PFSK-1 (cell line): ENCODE data around the gene IER2.
A peak's percentile ranks its signal among the peaks of the same experiment; 100 is the strongest.

ENCODE experiments used
- FOXP2 ChIP-seq: optimal IDR thresholded peaks from 2 replicates; pipeline ENCODE3; 2011; ENCODE audit warnings: borderline replicate concordance, control low read depth, inconsistent platforms; ENCODE audit not compliant: insufficient read depth; ENCODE audit errors: extremely low read length, extremely low read depth
- POLR2AphosphoS5 ChIP-seq: IDR thresholded peaks from 2 replicates; pipeline ENCODE4 v1.6.1; 2012; ENCODE audit warnings: low read depth, mild to moderate bottlenecking, control low read depth, low read length, moderate library complexity
- SIN3A ChIP-seq: IDR thresholded peaks from 2 replicates; pipeline ENCODE4 v1.6.1; 2012; ENCODE audit warnings: mild to moderate bottlenecking, low read length, moderate library complexity, borderline replicate concordance; ENCODE audit not compliant: insufficient read depth
- TAF1 ChIP-seq: IDR thresholded peaks from 2 replicates; pipeline ENCODE4 v1.6.1; 2012; ENCODE audit warnings: low read length, control low read depth, borderline replicate concordance; ENCODE audit not compliant: insufficient read depth
- TF ChIP-seq, protein P1 (sequence below), 2 experiments: IDR thresholded peaks; 2 replicates each; pipeline versions ENCODE4 v1.6.1 to v1.8.0; 2011 to 2012; ENCODE audit warnings: low read depth in 2 of 2, low read length in 2 of 2, control low read depth in 1 of 2, inconsistent platforms in 1 of 2, mild to moderate bottlenecking in 1 of 2, moderate library complexity in 1 of 2; ENCODE audit not compliant: insufficient read depth in 1 of 2

IER2 gene

DNA sequence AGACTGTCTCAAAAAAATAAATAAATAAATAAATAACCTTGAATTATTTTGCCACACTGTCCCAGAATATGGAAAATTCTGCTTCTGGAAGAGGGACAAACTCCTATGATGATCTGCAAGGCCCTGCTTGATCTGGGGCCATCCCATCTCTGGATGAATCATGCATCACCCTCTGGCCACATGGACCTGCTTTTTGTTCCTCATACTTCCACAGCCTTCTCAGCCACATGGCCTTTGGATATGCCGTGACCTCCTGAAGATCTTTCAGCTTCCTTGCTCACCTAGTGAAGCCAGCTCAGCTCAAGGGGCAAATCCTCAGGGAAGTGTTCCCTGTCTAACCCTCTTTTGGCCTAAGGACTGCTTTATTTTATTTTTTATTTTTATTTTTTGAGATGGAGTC is 10.3 kb downstream of the IER2 start:
- TF ChIP-seq POLR2AphosphoS5 = no peak
- TF ChIP-seq SIN3A = no peak
- TF ChIP-seq TAF1 = no peak
- TF ChIP-seq, protein P1, sequence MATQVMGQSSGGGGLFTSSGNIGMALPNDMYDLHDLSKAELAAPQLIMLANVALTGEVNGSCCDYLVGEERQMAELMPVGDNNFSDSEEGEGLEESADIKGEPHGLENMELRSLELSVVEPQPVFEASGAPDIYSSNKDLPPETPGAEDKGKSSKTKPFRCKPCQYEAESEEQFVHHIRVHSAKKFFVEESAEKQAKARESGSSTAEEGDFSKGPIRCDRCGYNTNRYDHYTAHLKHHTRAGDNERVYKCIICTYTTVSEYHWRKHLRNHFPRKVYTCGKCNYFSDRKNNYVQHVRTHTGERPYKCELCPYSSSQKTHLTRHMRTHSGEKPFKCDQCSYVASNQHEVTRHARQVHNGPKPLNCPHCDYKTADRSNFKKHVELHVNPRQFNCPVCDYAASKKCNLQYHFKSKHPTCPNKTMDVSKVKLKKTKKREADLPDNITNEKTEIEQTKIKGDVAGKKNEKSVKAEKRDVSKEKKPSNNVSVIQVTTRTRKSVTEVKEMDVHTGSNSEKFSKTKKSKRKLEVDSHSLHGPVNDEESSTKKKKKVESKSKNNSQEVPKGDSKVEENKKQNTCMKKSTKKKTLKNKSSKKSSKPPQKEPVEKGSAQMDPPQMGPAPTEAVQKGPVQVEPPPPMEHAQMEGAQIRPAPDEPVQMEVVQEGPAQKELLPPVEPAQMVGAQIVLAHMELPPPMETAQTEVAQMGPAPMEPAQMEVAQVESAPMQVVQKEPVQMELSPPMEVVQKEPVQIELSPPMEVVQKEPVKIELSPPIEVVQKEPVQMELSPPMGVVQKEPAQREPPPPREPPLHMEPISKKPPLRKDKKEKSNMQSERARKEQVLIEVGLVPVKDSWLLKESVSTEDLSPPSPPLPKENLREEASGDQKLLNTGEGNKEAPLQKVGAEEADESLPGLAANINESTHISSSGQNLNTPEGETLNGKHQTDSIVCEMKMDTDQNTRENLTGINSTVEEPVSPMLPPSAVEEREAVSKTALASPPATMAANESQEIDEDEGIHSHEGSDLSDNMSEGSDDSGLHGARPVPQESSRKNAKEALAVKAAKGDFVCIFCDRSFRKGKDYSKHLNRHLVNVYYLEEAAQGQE (IDR thresholded peaks at IDR 0.05; ENCODE audit: insufficient read depth in 1 of 2, low read depth in 2 of 2, low read length in 2 of 2) = no peak
- no peak for TF ChIP-seq FOXP2

DNA sequence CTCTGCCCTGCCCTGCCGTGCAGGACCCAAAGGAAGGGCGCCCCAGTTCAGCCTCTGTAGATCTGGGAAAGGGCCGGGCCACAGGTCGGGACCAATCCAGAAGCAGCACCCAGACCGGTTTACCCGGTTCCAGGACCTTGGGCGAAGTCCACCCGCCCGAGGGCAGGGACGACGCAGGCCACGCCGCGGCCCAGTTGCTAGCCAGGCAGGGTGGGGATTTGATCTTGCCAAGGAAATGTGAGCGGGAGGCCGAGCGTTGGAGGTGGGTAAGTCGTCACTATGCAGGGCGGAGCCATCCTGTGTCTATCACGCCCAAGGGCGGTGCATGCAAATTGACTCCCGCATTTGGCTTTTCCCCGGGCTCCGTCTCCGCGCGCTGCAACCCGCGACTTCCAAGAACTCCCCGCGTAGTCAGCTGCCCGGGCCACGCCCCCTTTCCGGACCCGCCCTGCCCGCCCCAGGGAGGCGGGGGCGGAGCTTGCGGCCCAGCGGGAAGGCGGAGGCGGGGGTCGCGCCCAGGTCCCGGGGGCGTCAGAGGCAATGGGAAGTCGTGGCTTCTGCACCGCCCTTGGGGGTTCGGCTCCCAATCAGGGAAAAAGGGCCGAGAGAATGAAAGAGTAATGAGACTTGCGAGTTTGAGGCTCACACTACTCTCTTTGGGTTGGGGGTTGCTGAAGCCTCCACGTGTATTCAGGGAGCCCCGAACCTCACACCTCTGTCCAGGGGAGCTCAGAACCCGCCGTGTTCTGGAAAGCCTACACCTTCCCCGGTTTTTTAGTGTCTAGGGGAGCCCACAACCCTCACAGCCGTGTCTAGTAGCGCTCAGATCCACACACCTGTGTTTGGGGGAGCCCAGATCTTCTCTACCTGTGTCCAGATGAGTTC is 12.8 kb downstream of the IER2 start:
- no peak for TF ChIP-seq SIN3A
- peak; percentile 70 for TF ChIP-seq FOXP2
- TF ChIP-seq POLR2AphosphoS5 = peak; percentile 55; the same call in 1 of the 2 replicates
- TF ChIP-seq, protein P1 (IDR thresholded peaks at IDR 0.05; ENCODE audit: insufficient read depth in 1 of 2, low read depth in 2 of 2, low read length in 2 of 2) = no peak
- no peak for TF ChIP-seq TAF1

GRCh38 chr19:13163609-13164342 is 13.6 kb downstream of the IER2 start:
- TF ChIP-seq, protein P1 (IDR thresholded peaks at IDR 0.05; ENCODE audit: insufficient read depth in 1 of 2, low read depth in 2 of 2, low read length in 2 of 2) = no peak
- TF ChIP-seq FOXP2 (peak; percentile 11), TAF1 (0 out of 2 replicates have a peak, but pooled peaks have one; percentile 23)

GRCh38 chr19:13164343-13165161 is 14.3 kb downstream of the IER2 start:
- TF ChIP-seq, protein P1 (IDR thresholded peaks at IDR 0.05; ENCODE audit: insufficient read depth in 1 of 2, low read depth in 2 of 2, low read length in 2 of 2) = no peak
- TF ChIP-seq FOXP2 = peak; percentile 71
